Heart right ventricle (tissue), 16 donors: Measurements from ENCODE around the gene SLC39A8. TPM values are rescaled to one million over a fixed set of nuclear protein-coding genes. Genes with fewer than 3 reads are reported as not detected.

Experiments used
- ATAC-seq, 8 donors: fragments of 200-7000 bp; cut with Tn5 transposase; one replicate each; pipeline ENCODE4 v1.9.1; 2020; ENCODE audit warnings: mild to moderate bottlenecking in 8 of 8, moderate library complexity in 8 of 8, moderate number of reproducible peaks in 1 of 8
- DNase-seq, 2 donors: peaks; one replicate each; pipeline ENCODE4 v3.0.0-alpha.2; 2020
- H3K27ac ChIP-seq, 10 donors: fragments of 200-600 bp; sonication (generic) in 2 of 10; one replicate each; pipeline versions ENCODE4 v1.5.0 to v1.8.0; 2020 to 2022; ENCODE audit warnings: mild to moderate bottlenecking in 3 of 10
- H3K27me3 ChIP-seq, 7 donors: fragments of 200-600 bp; one replicate each; pipeline ENCODE4 v1.8.0; 2021 to 2022; ENCODE audit warnings: mild to moderate bottlenecking in 2 of 7
- H3K36me3 ChIP-seq, 9 donors: fragments of 200-600 bp; sonication (generic) in 1 of 9; one replicate each; pipeline versions ENCODE4 v1.5.0 to v1.8.0; 2020 to 2022; ENCODE audit warnings: mild to moderate bottlenecking in 2 of 9
- H3K4me1 ChIP-seq, 9 donors: fragments of 200-600 bp; sonication (generic) in 1 of 9; one replicate each; pipeline versions ENCODE4 v1.5.0 to v1.8.0; 2020 to 2022; ENCODE audit warnings: mild to moderate bottlenecking in 4 of 9
- H3K4me3 ChIP-seq, 10 donors: fragments of 200-600 bp; sonication (generic) in 2 of 10; one replicate each; pipeline versions ENCODE4 v1.5.0 to v1.8.0; 2020 to 2022; ENCODE audit warnings: mild to moderate bottlenecking in 7 of 10, moderate library complexity in 2 of 10
- H3K9me3 ChIP-seq, 11 donors: fragments of 200-600 bp in 10 of 11; sonication (generic) in 2 of 11; one replicate each; pipeline versions ENCODE4 v1.5.0 to v1.8.0; 2013 to 2022; ENCODE audit warnings: mild to moderate bottlenecking in 2 of 11, control low read depth in 1 of 11, moderate library complexity in 1 of 11
- CTCF ChIP-seq, 9 donors: fragments of 200-600 bp; sonication (generic) in 2 of 9; IDR thresholded peaks; one replicate each; pipeline versions ENCODE4 v1.5.0 to v1.8.0; 2021 to 2022; ENCODE audit warnings: antibody characterized with exemption in 9 of 9, mild to moderate bottlenecking in 5 of 9, moderate library complexity in 1 of 9
- WGBS, 2 donors: extraction: QIAGEN DNeasy Blood & Tissue Kit; methylation state at CpG; one replicate each; pipeline ENCODE4 v1.1.7; 2013; ENCODE audit warnings: inconsistent platforms in 1 of 2; 5-methylcytosine and 5-hydroxymethylcytosine counted together
- intact Hi-C, 10 donors: fragments of 100-400 bp; cut with DNase I; formaldehyde crosslinking; loops; one replicate each; pipeline versions ENCODE4 v1.11.1 to v1.14.2; 2022
- polyA plus RNA-seq, 2 donors: library from polyadenylated mRNA; stranded (reverse); fragments of 200-250 nt; gene quantifications; one replicate each; pipeline ENCODE4 v1.2.3, GENCODE V29; 2013
- total RNA-seq, 10 donors: library from RNA; stranded (reverse); fragmentation: NEBNext Ultra II Directional in 3 of 10; extraction: Animal tissue kit (Norgen Biotek cat#: 25700) in 3 of 10; gene quantifications; one replicate each; pipeline versions ENCODE4 v1.2.1 to v1.2.4, GENCODE V29; 2021 to 2023
- donor health status: Arrhythmogenic right ventricular cardiomyopathy.
- donor health status: ischemic (EF 13 %, LVEDD 7.1; RV severe dilation, severe dysfunction).
- donor health status: healthy with polysubstance abuse.
- donor health status: DM: no; HTN: yes; CAD: no.
- donor health status: DM: no; HTN: no; CAD: no.
- donor health status: ischemic (EF 25% LVEDD 6.9; RV normal size, moderate dysfunction).
- donor health status: ischemic (EF 25% LVEDD 5.7; RV mildly dilated, moderate dysfunction).
- donor health status: healthy.
- donor health status: DM: yes; HTN: yes; CAD: no.
- donor health status: Ischemic cardiomyopathy.
- donor health status: ischemic (EF 35%, LVEDD 5.7; RV mildly dilated, moderate dysfunction).
- donor health status: nonischemic (EF 11% LVEDD 7.7; RV severe dilation, severe dysfunction).
- donor health status: DM: yes; HTN: yes; CAD: no.
- donor health status: PGD.
- donor health status: ischemic (EF 29% LVEDD 5.4; RV normal size, mild dysfunction).
- donor health status: nonischemic (EF 23%, LVEDD 6.1; RV moderate dilation, normal function).

SLC39A8 gene
- total and polyA plus RNA-seq, 12 donors, result 1.00 to 11.0 (median 2.8) TPM

DNA sequence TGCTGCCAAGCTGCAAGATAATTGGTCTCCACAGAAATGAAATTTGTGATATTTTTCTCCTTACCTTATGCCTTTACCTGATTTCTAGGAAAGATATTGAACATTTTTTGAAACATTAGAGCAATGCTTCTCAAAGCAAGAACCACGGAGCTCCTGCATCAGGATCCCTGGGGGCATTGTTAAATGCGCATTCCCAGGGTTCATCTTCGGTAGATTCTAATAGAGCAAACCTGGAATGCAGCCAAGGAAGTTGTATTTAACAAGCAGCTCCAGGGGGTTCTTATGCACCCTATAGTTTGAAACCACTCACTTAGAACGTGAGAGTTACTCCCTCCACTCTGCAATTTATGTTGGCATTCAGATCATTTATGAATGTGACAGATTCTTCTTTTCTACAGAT lies 126.2 kb downstream of the SLC39A8 start:
- intact Hi-C loops, result no loop called here
- Histone ChIP-seq H3K4me3 (no peak overlapping the region), H3K4me1 (no peaks in the 10 kb centered on the region), H3K27ac (no peak overlapping the region), H3K36me3 (no peaks in the 10 kb centered on the region), H3K27me3 (peaks cover 0 to 7% (median 0%) of the 10 kb centered on the region in 7 donors), H3K9me3 (no peaks in the 10 kb centered on the region)
- WGBS, 2 donors, result 42 to 43% methylated on average over 4 of the region's 4 CpGs
- DNase-seq, result no peak
- TF ChIP-seq CTCF (IDR thresholded peaks at IDR 0.05), result no peak
- no peak for ATAC-seq

DNA sequence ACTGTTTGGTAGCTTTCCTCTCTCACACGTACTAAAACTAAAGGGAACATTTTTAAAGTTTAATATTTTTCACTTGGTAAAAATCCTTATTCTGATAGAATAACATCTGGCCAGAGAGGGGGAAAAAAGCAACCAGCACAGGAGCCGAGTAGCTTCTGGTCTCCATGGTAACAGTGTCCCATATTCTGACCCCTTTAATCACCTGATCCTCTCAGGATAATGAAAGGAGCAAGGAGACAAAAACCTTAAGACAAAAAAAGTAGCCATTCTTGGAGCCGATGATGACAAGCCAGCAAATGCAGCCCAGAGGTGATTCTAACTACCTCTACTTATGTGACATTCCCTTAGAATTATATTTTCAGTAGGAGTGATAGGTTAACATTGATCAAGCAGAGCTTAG lies 126.6 kb downstream of the SLC39A8 start:
- Histone ChIP-seq H3K27me3 (peaks cover 0 to 7% (median 0%) of the 10 kb centered on the region in 7 donors), H3K4me1 (no peaks in the 10 kb centered on the region), H3K27ac (no peak overlapping the region), H3K4me3 (no peak overlapping the region), H3K9me3 (no peaks in the 10 kb centered on the region), H3K36me3 (no peaks in the 10 kb centered on the region)
- no peak for DNase-seq
- no peak for TF ChIP-seq CTCF (IDR thresholded peaks at IDR 0.05)
- 76 to 85% methylated on average over 3 of the region's 3 CpGs for WGBS, 2 donors
- intact Hi-C loops, result no loop called here
- no peak for ATAC-seq

DNA sequence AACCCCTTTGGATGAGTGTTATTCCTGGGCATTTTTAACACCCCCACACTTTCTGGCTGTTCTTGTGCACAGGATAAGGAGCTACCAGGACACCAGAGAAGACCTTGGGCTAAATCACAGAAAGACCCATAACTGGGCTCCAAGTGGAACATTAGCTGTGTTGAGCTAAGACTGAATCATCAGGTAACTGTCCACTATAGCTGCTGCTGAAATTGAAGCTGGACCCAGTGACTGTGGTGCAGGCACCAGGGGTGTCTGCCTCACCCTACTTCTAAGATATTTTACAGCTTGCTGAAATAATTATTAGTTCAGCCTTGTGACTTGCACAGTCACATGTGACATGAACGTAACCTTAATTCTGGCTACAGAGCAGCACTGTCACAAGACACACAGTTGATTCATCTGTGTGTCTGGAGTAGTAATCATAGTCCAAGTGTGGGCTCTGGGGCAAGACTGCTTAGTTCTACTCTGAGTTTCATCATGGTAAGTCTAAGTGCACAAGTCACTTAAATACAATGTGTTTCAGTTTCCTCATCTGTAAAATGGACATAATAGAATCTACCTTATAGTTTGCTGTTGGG lies 127.4 kb downstream of the SLC39A8 start:
- ATAC-seq (no peak), DNase-seq (no peak)
- no peak for TF ChIP-seq CTCF (IDR thresholded peaks at IDR 0.05)
- no peaks in the 10 kb centered on the region for H3K9me3 ChIP-seq
- peaks cover 0 to 7% (median 0%) of the 10 kb centered on the region in 7 donors for H3K27me3 ChIP-seq
- 83 to 85% methylated on average over 1 of the region's 1 CpG for WGBS, 2 donors
- H3K27ac ChIP-seq, result no peak overlapping the region
- H3K4me1 ChIP-seq, result no peaks in the 10 kb centered on the region
- no peaks in the 10 kb centered on the region for H3K36me3 ChIP-seq
- intact Hi-C loops, result no loop called here
- H3K4me3 ChIP-seq, result no peak overlapping the region

GRCh38 chr4:102217345-102217744 lies 127.9 kb downstream of the SLC39A8 start:
- Histone ChIP-seq H3K4me1 (no peaks in the 10 kb centered on the region), H3K4me3 (no peak overlapping the region), H3K27me3 (peaks cover 0 to 7% (median 0%) of the 10 kb centered on the region in 7 donors), H3K36me3 (no peaks in the 10 kb centered on the region), H3K9me3 (no peaks in the 10 kb centered on the region), H3K27ac (no peak overlapping the region)
- no peak for DNase-seq
- WGBS, 2 donors, result 41 to 61% methylated on average over 3 of the region's 3 CpGs
- no peak for ATAC-seq
- intact Hi-C loops, result no loop called here
- TF ChIP-seq CTCF (IDR thresholded peaks at IDR 0.05), result no peak
